Panc1 (cell line): ENCODE measurements around the gene ZCWPW1. TPM values are rescaled to one million over a fixed set of nuclear protein-coding genes. Genes with fewer than 3 reads are reported as not detected.

Experiments
- ATAC-seq: fragments of 200-7000 bp; cut with Tn5 transposase; 2 replicates; pipeline ENCODE4 v1.9.1; 2020; ENCODE audit warnings: mild to moderate bottlenecking, moderate library complexity
- BruUV-seq: library from RNA; stranded (reverse); fragments of 400-500 nt; replicated peaks from 2 replicates; lab custom pipeline; 2021; lab: Mats Ljungman, UMichigan
- CTCF ChIA-PET: fragments of 300-600 bp; sonication (Branson Sonifier 250); formaldehyde crosslinking; loops from one replicate; lab custom pipeline; 2022; ENCODE audit warnings: antibody characterized with exemption; lab: Charles Lee
- POLR2A ChIA-PET: fragments of 300-600 bp; sonication (Branson Sonifier 250); formaldehyde crosslinking; loops from one replicate; lab custom pipeline; 2022; ENCODE audit warnings: antibody characterized with exemption; lab: Charles Lee
- DNase-seq: peaks from one replicate; pipeline ENCODE4 v3.0.0-alpha.2; 2010; ENCODE audit warnings: low read depth, low spot score
- H3K27ac ChIP-seq: 2 replicates; pipeline ENCODE4 v1.5.1; 2011; ENCODE audit warnings: mild to moderate bottlenecking, low read length, inconsistent platforms
- H3K27me3 ChIP-seq: fragments of 200-500 bp; sonication (Bioruptor generic); 2 replicates; pipeline ENCODE4 v1.6.0; 2014; ENCODE audit warnings: low read length, inconsistent platforms; ENCODE audit not compliant: control insufficient read depth, insufficient read depth
- H3K36me3 ChIP-seq: fragments of 200-500 bp; sonication (Bioruptor generic); 2 replicates; pipeline ENCODE4 v1.5.1; 2014; ENCODE audit warnings: inconsistent platforms, mild to moderate bottlenecking, low read length, moderate library complexity; ENCODE audit not compliant: control insufficient read depth, insufficient read depth
- H3K4me1 ChIP-seq: 2 replicates; pipeline ENCODE4 v1.5.1; 2011; ENCODE audit warnings: inconsistent platforms, mild to moderate bottlenecking, low read length, moderate library complexity; ENCODE audit not compliant: control insufficient read depth, insufficient read depth
- H3K4me3 ChIP-seq, 2 experiments: 2 replicates each; pipeline ENCODE4 v1.5.1; 2011 to 2012; ENCODE audit warnings: low read depth in 2 of 2, low read length in 2 of 2, mild to moderate bottlenecking in 2 of 2, inconsistent platforms in 1 of 2, moderate library complexity in 1 of 2
- H3K9me3 ChIP-seq: fragments of 200-500 bp; sonication (Bioruptor generic); 2 replicates; pipeline ENCODE4 v1.5.1; 2014; ENCODE audit warnings: low read depth, mild to moderate bottlenecking, inconsistent platforms, low read length, moderate library complexity; ENCODE audit not compliant: control insufficient read depth, insufficient read depth
- CTCF ChIP-seq: fragments of 450-650 bp; IDR thresholded peaks from 2 replicates; pipeline ENCODE4 v1.5.1; 2017; ENCODE audit warnings: mild to moderate bottlenecking
- POLR2AphosphoS5 ChIP-seq: IDR thresholded peaks from 2 replicates; pipeline ENCODE4 v1.6.1; 2012; ENCODE audit warnings: mild to moderate bottlenecking, low read depth, low read length, moderate library complexity
- REST ChIP-seq, 2 experiments: IDR thresholded peaks; 2 replicates each; pipeline ENCODE4 v1.6.1; 2011 to 2012; ENCODE audit warnings: low read depth in 2 of 2, control low read depth in 1 of 2, low read length in 1 of 2, mild to moderate bottlenecking in 1 of 2, moderate library complexity in 1 of 2; ENCODE audit not compliant: insufficient read depth in 1 of 2
- SIN3A ChIP-seq: IDR thresholded peaks from 2 replicates; pipeline ENCODE4 v1.6.1; 2012; ENCODE audit warnings: low read depth, mild to moderate bottlenecking, low read length, moderate library complexity, borderline replicate concordance; ENCODE audit not compliant: insufficient read depth
- TCF7L2 ChIP-seq: IDR thresholded peaks from 2 replicates; pipeline ENCODE4 v1.6.1; 2011; ENCODE audit warnings: mild to moderate bottlenecking, low read depth, low read length, inconsistent platforms
- in situ Hi-C: cut with HindIII; loops from 2 replicates; pipeline ENCODE4 v1.10.0; 2016; ENCODE audit warnings: low sequenced_read_pairs, low pct_unique_long_range_greater_than_20kb
- intact Hi-C: fragments of 100-400 bp; cut with micrococcal nuclease; formaldehyde crosslinking; loops from one replicate; pipeline ENCODE4 v1.10.0; 2022; ENCODE audit not compliant: unreplicated experiment
- total RNA-seq: library from RNA; stranded (reverse); gene quantifications from one replicate; pipeline ENCODE4 v1.2.1, GENCODE V29; 2021; ENCODE audit not compliant: unreplicated experiment

ZCWPW1 gene
- total RNA-seq, 1 experiment from 2014 or later: 6.5 TPM

- POLR2A ChIA-PET: interaction anchor here (0.6 to 0.7 kb wide), 5 partner anchors 14 to 126 kb away, joined by 5 to 23 read pairs (median 9); partner anchors contain the start of gene NYAP1
- TF ChIP-seq POLR2AphosphoS5: 0 out of 2 replicates have a peak, but pooled peaks have one; percentile 23
- TF ChIP-seq TCF7L2: no peak
- no peak for TF ChIP-seq REST (IDR thresholded peaks at IDR 0.05; ENCODE audit: insufficient read depth in 1 of 2, low read depth in 2 of 2, low read length in 1 of 2)
- TF ChIP-seq CTCF: peak; percentile 96
- peak; percentile 66 for DNase-seq
- Histone ChIP-seq H3K9me3 (no peaks in the 10 kb centered on the region), H3K27me3 (no peaks in the 10 kb centered on the region), H3K27ac (peak overlapping the region; percentile 65), H3K4me1 (peaks cover 18% of the 10 kb centered on the region), H3K36me3 (no peaks in the 10 kb centered on the region), H3K4me3 (no peak overlapping the region)
- no TSS peak for BruUV-seq
- ATAC-seq: peak; percentile 83
- intact Hi-C loops (loop anchor here (1.0 kb wide), 1 partner anchor 90 kb away; no protein-coding TSS in a partner anchor), in situ Hi-C loops (no loop called here)
- CTCF ChIA-PET: interaction anchor here (0.6 to 1.7 kb wide), 15 partner anchors 9 to 437 kb away, joined by 3 to 12 read pairs (median 4); partner anchors contain the start of gene PPP1R35
These were observed 40.9 kb upstream of the ZCWPW1 start for GRCh38 chr7:100469227-100470044.

GRCh38 chr7:100467638-100468373 lies 39.3 kb upstream of the ZCWPW1 start:
- H3K4me1 ChIP-seq: peaks cover 14% of the 10 kb centered on the region
- H3K4me3 ChIP-seq: no peak overlapping the region
- ChIA-PET CTCF (no interaction called here), POLR2A (interaction anchor here (0.6 kb wide), 1 partner anchor 417 kb away, joined by 3 read pairs; no protein-coding TSS in a partner anchor)
- ATAC-seq (no peak), DNase-seq (no peak)
- no peaks in the 10 kb centered on the region for H3K9me3 ChIP-seq
- in situ Hi-C loops (no loop called here), intact Hi-C loops (no loop called here)
- no peak overlapping the region for H3K27ac ChIP-seq
- no TSS peak for BruUV-seq
- TF ChIP-seq SIN3A (no peak), POLR2AphosphoS5 (no peak)
- H3K36me3 ChIP-seq: no peaks in the 10 kb centered on the region
- no peaks in the 10 kb centered on the region for H3K27me3 ChIP-seq
